HG02798 (cell line): Measurements from ENCODE around the gene ATP2B3.

ENCODE experiments used
- ATAC-seq: cut with Tn5 transposase; IDR thresholded peaks from one replicate; pipeline ENCODE4 v1.9.1; 2021; ENCODE audit warnings: mild to moderate bottlenecking; ENCODE audit not compliant: unreplicated experiment, poor library complexity

ATP2B3 gene

GRCh38 chrX:153507484-153508178 is 9.8 kb upstream of the ATP2B3 start:
- ATAC-seq = peak; percentile 91

- ATAC-seq = no peak
Measured at GRCh38 chrX:153509592-153509991, 7.8 kb upstream of the ATP2B3 start.

GRCh38 chrX:153510383-153510782 is 7.1 kb upstream of the ATP2B3 start:
- no peak for ATAC-seq

- ATAC-seq = no peak
Measured at GRCh38 chrX:153511784-153512500, 5.5 kb upstream of the ATP2B3 start.

GRCh38 chrX:153512501-153512893 is 4.9 kb upstream of the ATP2B3 start:
- ATAC-seq = no peak

- no peak for ATAC-seq
Measured at GRCh38 chrX:153513265-153513664, 4.2 kb upstream of the ATP2B3 start.

- ATAC-seq = no peak
Measured at GRCh38 chrX:153514259-153514658, 3.2 kb upstream of the ATP2B3 start.

- no peak for ATAC-seq
Measured at GRCh38 chrX:153515435-153515834, 2.0 kb upstream of the ATP2B3 start.

GRCh38 chrX:153516073-153516472 is 1.4 kb upstream of the ATP2B3 start:
- ATAC-seq = no peak

- ATAC-seq = no peak
Measured at GRCh38 chrX:153517946-153518834, 748 bp downstream of the ATP2B3 start.

- no peak for ATAC-seq
Measured at GRCh38 chrX:153519569-153520286, 2.3 kb downstream of the ATP2B3 start.

- ATAC-seq = no peak
Measured at GRCh38 chrX:153520287-153520917, 3.0 kb downstream of the ATP2B3 start.

GRCh38 chrX:153521034-153521433 is 3.6 kb downstream of the ATP2B3 start:
- ATAC-seq = no peak

GRCh38 chrX:153522259-153522658 is 4.8 kb downstream of the ATP2B3 start:
- no peak for ATAC-seq

- no peak for ATAC-seq
Measured at GRCh38 chrX:153523269-153523668, 5.8 kb downstream of the ATP2B3 start.

- no peak for ATAC-seq
Measured at GRCh38 chrX:153524234-153524633, 6.8 kb downstream of the ATP2B3 start.

GRCh38 chrX:153525451-153525850 is 8.0 kb downstream of the ATP2B3 start:
- no peak for ATAC-seq

GRCh38 chrX:153526042-153526441 is 8.6 kb downstream of the ATP2B3 start:
- ATAC-seq = no peak

GRCh38 chrX:153526801-153527200 is 9.4 kb downstream of the ATP2B3 start:
- ATAC-seq = no peak

- no peak for ATAC-seq
Measured at GRCh38 chrX:153527208-153527607, 9.8 kb downstream of the ATP2B3 start.
